HG03280 (cell line): ENCODE measurements around the gene ZNF669.
A peak's percentile ranks its signal among the peaks of the same experiment; 100 is the strongest.
"Not testable (repeated sequence)": the region's sequence is repeated elsewhere in the genome, so short reads cannot be mapped to it uniquely, and the experiment has no call there.

Source experiments
- ATAC-seq: cut with Tn5 transposase; IDR thresholded peaks from one replicate; pipeline ENCODE4 v1.9.1; 2021; ENCODE audit warnings: mild to moderate bottlenecking, moderate library complexity; ENCODE audit not compliant: unreplicated experiment

The ZNF669 gene

GRCh38 chr1:247103859-247104591 is at the start of gene ZNF669:
Gene ZNF669 (minus strand): TSS chr1:247104356. CDS start chr1:247104199, 157 bp downstream.
- peak; percentile 100 for ATAC-seq

- no peak for ATAC-seq
Observed at GRCh38 chr1:247147781-247148180, 43.6 kb upstream of the ZNF669 start.

GRCh38 chr1:247147120-247147519 is 43.0 kb upstream of the ZNF669 start:
- ATAC-seq: not testable (repeated sequence)

- ATAC-seq: no peak
Observed at GRCh38 chr1:247146671-247147070, 42.5 kb upstream of the ZNF669 start.

- no peak for ATAC-seq
Observed at GRCh38 chr1:247145279-247145678, 41.1 kb upstream of the ZNF669 start.

- ATAC-seq: not testable (repeated sequence)
Observed at GRCh38 chr1:247139557-247139956, 35.4 kb upstream of the ZNF669 start.

GRCh38 chr1:247131236-247131635 is 27.1 kb upstream of the ZNF669 start:
- no peak for ATAC-seq

- not testable (repeated sequence) for ATAC-seq
Observed at GRCh38 chr1:247127519-247128282, 23.5 kb upstream of the ZNF669 start.

GRCh38 chr1:247126601-247127000 is 22.4 kb upstream of the ZNF669 start:
- peak; percentile 62 for ATAC-seq

- peak; percentile 99 for ATAC-seq
Observed at GRCh38 chr1:247126166-247126565, 22.0 kb upstream of the ZNF669 start.

- no peak for ATAC-seq
Observed at GRCh38 chr1:247121382-247121781, 17.2 kb upstream of the ZNF669 start.

GRCh38 chr1:247120408-247120668 is 16.2 kb upstream of the ZNF669 start:
- not testable (repeated sequence) for ATAC-seq

GRCh38 chr1:247119600-247120407 is 15.6 kb upstream of the ZNF669 start:
- ATAC-seq: no peak

- no peak for ATAC-seq
Observed at GRCh38 chr1:247118946-247119446, 14.8 kb upstream of the ZNF669 start.

- ATAC-seq: no peak
Observed at GRCh38 chr1:247115545-247115944, 11.4 kb upstream of the ZNF669 start.

GRCh38 chr1:247115141-247115510 is 11.0 kb upstream of the ZNF669 start:
- no peak for ATAC-seq

GRCh38 chr1:247114351-247115140 is 10.4 kb upstream of the ZNF669 start:
- no peak for ATAC-seq

- ATAC-seq: no peak
Observed at GRCh38 chr1:247113733-247114271, 9.6 kb upstream of the ZNF669 start.

GRCh38 chr1:247113094-247113497 is 8.9 kb upstream of the ZNF669 start:
- ATAC-seq: no peak

GRCh38 chr1:247112479-247112781 is 8.3 kb upstream of the ZNF669 start:
- ATAC-seq: no peak
